Measurements from ENCODE around the gene CDC42BPB.

DNA sequence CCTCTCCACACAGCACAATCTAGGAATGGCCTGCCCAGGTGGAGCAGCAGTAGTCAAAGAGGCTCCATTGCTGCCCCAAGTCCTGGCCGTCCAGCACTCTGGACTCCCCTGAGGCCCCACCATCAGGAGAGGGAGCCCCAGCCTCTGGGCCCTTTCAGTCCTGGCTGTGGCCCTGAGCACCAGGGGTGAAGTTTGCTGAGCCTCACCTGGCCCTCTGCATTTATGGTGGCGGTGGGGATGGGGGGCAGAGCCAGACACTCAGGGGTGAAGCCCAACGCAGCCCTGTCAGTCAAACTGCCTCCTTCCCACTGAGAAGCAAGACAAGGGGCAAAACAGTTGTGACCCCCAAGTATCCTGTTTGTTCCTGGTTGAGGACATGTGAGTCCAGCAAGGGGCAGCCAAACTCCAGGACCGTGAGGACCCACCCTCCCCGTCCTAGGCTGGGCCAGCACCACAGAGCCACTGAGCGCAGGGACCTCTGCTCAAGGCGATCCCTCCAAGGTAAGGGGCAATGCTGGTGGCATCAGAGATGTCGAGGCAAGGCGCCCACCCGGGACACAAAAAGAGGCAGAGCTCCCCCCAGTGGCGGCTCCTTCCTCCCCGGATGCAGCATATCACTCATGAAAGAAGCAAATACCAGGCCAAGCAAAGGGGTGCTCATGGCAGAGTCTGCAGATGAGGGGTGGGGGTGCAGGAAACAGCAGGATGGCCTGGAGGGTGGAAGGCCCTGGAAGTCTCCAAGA is 139.7 kb downstream of the CDC42BPB start:
- no peak for TF ChIP-seq EZH2 (IDR thresholded peaks at IDR 0.05; ENCODE audit: insufficient read depth, poor library complexity, severe bottlenecking)
- no peak for TF ChIP-seq EZH2phosphoT487 (IDR thresholded peaks at IDR 0.05; ENCODE audit: insufficient read depth, low read depth)

All from GM23248 (cell line).